ENCODE data around the gene TLL1.

- TF ChIP-seq CTCF (IDR thresholded peaks at IDR 0.05) = no peak
- TF ChIP-seq ZFX (IDR thresholded peaks at IDR 0.05; ENCODE audit: borderline replicate concordance) = no peak
Observed at GRCh38 chr4:166088576-166088975, 215.5 kb downstream of the TLL1 start.
